ENCODE data around the gene OAT.

OAT gene

DNA sequence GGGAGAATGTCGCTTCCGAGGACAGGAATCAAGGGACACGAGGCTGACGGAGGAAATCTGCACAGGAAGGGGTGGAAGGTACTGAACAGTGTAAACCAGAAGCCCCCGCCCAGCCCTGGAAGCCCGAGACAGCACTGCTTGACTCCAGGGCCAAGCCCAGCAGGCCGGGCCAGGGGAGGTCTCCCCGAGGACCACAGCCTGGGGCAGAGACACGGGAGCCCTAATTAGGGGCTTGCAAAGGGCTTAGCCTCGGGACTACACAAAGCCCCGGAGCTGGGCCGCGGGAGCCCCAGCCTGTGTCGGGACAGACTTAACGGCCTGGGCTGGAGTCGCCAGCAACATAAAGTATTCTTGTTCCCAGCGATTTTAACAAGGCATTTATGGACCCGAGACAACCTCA, 50.8 kb downstream of the OAT start:
- WGBS = 87% methylated on average over 18 of the region's 18 CpGs
- no peak overlapping the region for H2BK12ac ChIP-seq (ENCODE audit: low read length in 2 of 2)

GRCh38 chr10:124367414-124367813, 51.3 kb downstream of the OAT start:
- no peak overlapping the region for H3K4me3 ChIP-seq (ENCODE audit: insufficient read depth in 1 of 2, low read depth in 1 of 2, low read length in 2 of 2)
- no peak overlapping the region for H3K27ac ChIP-seq (ENCODE audit: low read length, poor library complexity, severe bottlenecking)
- H2BK12ac ChIP-seq (ENCODE audit: low read length in 2 of 2) = no peak overlapping the region
- H3K27me3 ChIP-seq (ENCODE audit: control insufficient read depth in 1 of 2, insufficient read depth in 1 of 2, low read length in 2 of 2) = peaks cover 0 to 86% of the 10 kb centered on the region in 2 experiments
- no peaks in the 10 kb centered on the region for H3K9me3 ChIP-seq (ENCODE audit: control insufficient read depth, low read length)
- H3K23ac ChIP-seq (ENCODE audit: low read length in 2 of 2) = no peak overlapping the region
- 97% methylated on average over 4 of the region's 4 CpGs for WGBS
- no peak overlapping the region for H4K91ac ChIP-seq (ENCODE audit: low read length)
- H3K9ac ChIP-seq (ENCODE audit: low read length) = no peak overlapping the region
- no peaks in the 10 kb centered on the region for H3K36me3 ChIP-seq (ENCODE audit: control insufficient read depth in 1 of 2, insufficient read depth in 2 of 2, low read depth in 1 of 2, low read length in 2 of 2)
- H3K4ac ChIP-seq (ENCODE audit: low read depth in 1 of 2, low read length in 2 of 2) = no peak overlapping the region
- no peak overlapping the region for H2AFZ ChIP-seq (ENCODE audit: low read depth, low read length)
- no peak overlapping the region for H2AK5ac ChIP-seq (ENCODE audit: low read length, severe bottlenecking)
- H3K79me1 ChIP-seq (replicated peaks; ENCODE audit: low read length, poor library complexity, severe bottlenecking) = no peaks in the 10 kb centered on the region
- H3K14ac ChIP-seq (ENCODE audit: low read length in 2 of 2) = no peak overlapping the region
- H3K4me2 ChIP-seq (ENCODE audit: low read length, poor library complexity, severe bottlenecking) = no peak overlapping the region
- no peak overlapping the region for H2BK120ac ChIP-seq (ENCODE audit: low read depth, low read length)
- DNase-seq = no peak
- no peak overlapping the region for H4K8ac ChIP-seq (ENCODE audit: low read length)
- H2BK5ac ChIP-seq (ENCODE audit: low read depth, low read length, poor library complexity, severe bottlenecking) = no peak overlapping the region
- H3K18ac ChIP-seq (ENCODE audit: low read depth in 1 of 2, low read length in 2 of 2) = no peak overlapping the region
- no peak overlapping the region for H2BK15ac ChIP-seq (ENCODE audit: low read depth, poor library complexity, severe bottlenecking)
- H3K4me1 ChIP-seq (ENCODE audit: control insufficient read depth, insufficient read depth, low read depth, low read length) = no peaks in the 10 kb centered on the region

More for the DNA sequence above, 50.8 kb downstream of the OAT start:
- Histone ChIP-seq H3K4me3 (ENCODE audit: insufficient read depth in 1 of 2, low read depth in 1 of 2, low read length in 2 of 2) (no peak overlapping the region), H3K9ac (ENCODE audit: low read length) (no peak overlapping the region), H3K4me2 (ENCODE audit: low read length, poor library complexity, severe bottlenecking) (no peak overlapping the region), H3K79me1 (replicated peaks; ENCODE audit: low read length, poor library complexity, severe bottlenecking) (no peaks in the 10 kb centered on the region), H2BK15ac (ENCODE audit: low read depth, poor library complexity, severe bottlenecking) (no peak overlapping the region), H2BK120ac (ENCODE audit: low read depth, low read length) (no peak overlapping the region), H2BK5ac (ENCODE audit: low read depth, low read length, poor library complexity, severe bottlenecking) (no peak overlapping the region), H3K36me3 (ENCODE audit: control insufficient read depth in 1 of 2, insufficient read depth in 2 of 2, low read depth in 1 of 2, low read length in 2 of 2) (no peaks in the 10 kb centered on the region), H3K27ac (ENCODE audit: low read length, poor library complexity, severe bottlenecking) (no peak overlapping the region), H2AK5ac (ENCODE audit: low read length, severe bottlenecking) (no peak overlapping the region), H3K4ac (ENCODE audit: low read depth in 1 of 2, low read length in 2 of 2) (no peak overlapping the region), H4K8ac (ENCODE audit: low read length) (no peak overlapping the region), H3K9me3 (ENCODE audit: control insufficient read depth, low read length) (no peaks in the 10 kb centered on the region), H3K4me1 (ENCODE audit: control insufficient read depth, insufficient read depth, low read depth, low read length) (no peaks in the 10 kb centered on the region), H4K91ac (ENCODE audit: low read length) (no peak overlapping the region), H3K23ac (ENCODE audit: low read length in 2 of 2) (no peak overlapping the region), H3K18ac (ENCODE audit: low read depth in 1 of 2, low read length in 2 of 2) (no peak overlapping the region), H3K14ac (ENCODE audit: low read length in 2 of 2) (no peak overlapping the region), H2AFZ (ENCODE audit: low read depth, low read length) (no peak overlapping the region), H3K27me3 (ENCODE audit: control insufficient read depth in 1 of 2, insufficient read depth in 1 of 2, low read length in 2 of 2) (peaks cover 0 to 89% of the 10 kb centered on the region in 2 experiments)
- DNase-seq = no peak

DNA sequence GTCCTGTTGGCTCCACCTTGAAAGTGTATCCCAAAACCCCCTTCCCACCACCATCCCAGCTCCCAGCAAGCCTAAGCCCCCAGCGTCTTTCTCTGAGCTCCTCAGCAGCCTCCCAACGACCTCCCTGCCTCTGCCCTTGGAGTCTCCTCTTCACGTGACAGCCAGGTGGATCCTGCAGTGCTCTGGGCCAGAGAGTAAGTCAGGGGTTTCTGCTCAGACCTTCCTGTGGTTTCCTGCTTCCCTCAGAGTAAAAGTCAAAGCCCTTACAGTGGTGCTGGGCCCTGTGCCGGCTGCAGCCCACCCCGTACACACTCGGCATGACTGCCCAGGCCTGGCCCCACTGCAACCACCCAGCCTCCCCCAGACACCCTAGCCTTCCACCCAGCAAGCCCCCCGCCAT, 51.9 kb downstream of the OAT start:
- Histone ChIP-seq H2BK12ac (ENCODE audit: low read length in 2 of 2) (no peak overlapping the region), H3K18ac (ENCODE audit: low read depth in 1 of 2, low read length in 2 of 2) (no peak overlapping the region), H3K4ac (ENCODE audit: low read depth in 1 of 2, low read length in 2 of 2) (no peak overlapping the region), H3K14ac (ENCODE audit: low read length in 2 of 2) (no peak overlapping the region), H2BK120ac (ENCODE audit: low read depth, low read length) (no peak overlapping the region), H2AFZ (ENCODE audit: low read depth, low read length) (no peak overlapping the region), H2BK15ac (ENCODE audit: low read depth, poor library complexity, severe bottlenecking) (no peak overlapping the region), H2BK5ac (ENCODE audit: low read depth, low read length, poor library complexity, severe bottlenecking) (no peak overlapping the region), H4K91ac (ENCODE audit: low read length) (no peak overlapping the region), H2AK5ac (ENCODE audit: low read length, severe bottlenecking) (no peak overlapping the region), H4K8ac (ENCODE audit: low read length) (no peak overlapping the region), H3K9me3 (ENCODE audit: control insufficient read depth, low read length) (no peaks in the 10 kb centered on the region), H3K36me3 (ENCODE audit: control insufficient read depth in 1 of 2, insufficient read depth in 2 of 2, low read depth in 1 of 2, low read length in 2 of 2) (no peaks in the 10 kb centered on the region), H3K4me2 (ENCODE audit: low read length, poor library complexity, severe bottlenecking) (no peak overlapping the region), H3K23ac (ENCODE audit: low read length in 2 of 2) (peak overlapping the region in 1 of 2 experiments; percentile 19), H3K4me1 (ENCODE audit: control insufficient read depth, insufficient read depth, low read depth, low read length) (no peaks in the 10 kb centered on the region), H3K9ac (ENCODE audit: low read length) (no peak overlapping the region), H3K79me1 (replicated peaks; ENCODE audit: low read length, poor library complexity, severe bottlenecking) (no peaks in the 10 kb centered on the region), H3K27ac (ENCODE audit: low read length, poor library complexity, severe bottlenecking) (no peak overlapping the region), H3K27me3 (ENCODE audit: control insufficient read depth in 1 of 2, insufficient read depth in 1 of 2, low read length in 2 of 2) (peaks cover 0 to 81% of the 10 kb centered on the region in 2 experiments), H3K4me3 (ENCODE audit: insufficient read depth in 1 of 2, low read depth in 1 of 2, low read length in 2 of 2) (no peak overlapping the region)
- DNase-seq = no peak
- 86% methylated on average over 7 of the region's 7 CpGs for WGBS

DNA sequence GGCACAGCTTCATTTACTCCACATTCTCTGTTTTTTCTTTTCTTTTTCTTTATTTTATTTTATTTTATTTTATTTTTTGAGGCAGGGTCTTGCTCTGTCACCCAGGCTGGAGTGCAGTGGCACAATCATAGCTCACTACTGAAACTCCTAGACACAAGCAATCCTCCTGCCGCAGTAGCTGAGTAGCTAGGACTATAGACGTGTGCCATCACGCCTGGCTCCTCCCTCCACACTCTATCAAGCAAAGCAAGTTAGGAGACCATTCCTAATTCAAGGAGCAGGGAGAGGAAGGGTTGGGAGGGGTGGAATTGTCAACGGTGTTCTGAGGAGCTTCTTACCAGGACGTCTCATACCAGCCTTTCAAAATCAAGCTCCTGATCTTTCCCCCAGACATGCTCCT, 52.4 kb downstream of the OAT start:
- WGBS = 85% methylated on average over 2 of the region's 5 CpGs
- Histone ChIP-seq H3K36me3 (ENCODE audit: control insufficient read depth in 1 of 2, insufficient read depth in 2 of 2, low read depth in 1 of 2, low read length in 2 of 2) (no peaks in the 10 kb centered on the region), H3K4me3 (ENCODE audit: insufficient read depth in 1 of 2, low read depth in 1 of 2, low read length in 2 of 2) (no peak overlapping the region), H3K18ac (ENCODE audit: low read depth in 1 of 2, low read length in 2 of 2) (no peak overlapping the region), H3K4ac (ENCODE audit: low read depth in 1 of 2, low read length in 2 of 2) (no peak overlapping the region), H4K91ac (ENCODE audit: low read length) (no peak overlapping the region), H2BK12ac (ENCODE audit: low read length in 2 of 2) (no peak overlapping the region), H3K14ac (ENCODE audit: low read length in 2 of 2) (no peak overlapping the region), H2BK15ac (ENCODE audit: low read depth, poor library complexity, severe bottlenecking) (no peak overlapping the region), H3K9me3 (ENCODE audit: control insufficient read depth, low read length) (no peaks in the 10 kb centered on the region), H2AK5ac (ENCODE audit: low read length, severe bottlenecking) (no peak overlapping the region), H2BK120ac (ENCODE audit: low read depth, low read length) (no peak overlapping the region), H2BK5ac (ENCODE audit: low read depth, low read length, poor library complexity, severe bottlenecking) (no peak overlapping the region), H3K27ac (ENCODE audit: low read length, poor library complexity, severe bottlenecking) (no peak overlapping the region), H3K79me1 (replicated peaks; ENCODE audit: low read length, poor library complexity, severe bottlenecking) (no peaks in the 10 kb centered on the region), H2AFZ (ENCODE audit: low read depth, low read length) (no peak overlapping the region), H3K9ac (ENCODE audit: low read length) (no peak overlapping the region), H3K4me2 (ENCODE audit: low read length, poor library complexity, severe bottlenecking) (no peak overlapping the region), H3K27me3 (ENCODE audit: control insufficient read depth in 1 of 2, insufficient read depth in 1 of 2, low read length in 2 of 2) (peaks cover 0 to 76% of the 10 kb centered on the region in 2 experiments), H3K4me1 (ENCODE audit: control insufficient read depth, insufficient read depth, low read depth, low read length) (no peaks in the 10 kb centered on the region), H4K8ac (ENCODE audit: low read length) (no peak overlapping the region), H3K23ac (ENCODE audit: low read length in 2 of 2) (no peak overlapping the region)
- no peak for DNase-seq

Measured in mesenchymal stem cell (in vitro differentiated cells and primary cell).